SK-N-SH (cell line): ENCODE results near the gene NPHP1. TPM values are rescaled to one million over a fixed set of nuclear protein-coding genes. Genes with fewer than 3 reads are reported as not detected.

Experiments used
- CTCF ChIA-PET: fragments of 300-600, 350-600 bp; formaldehyde crosslinking; extraction: SDS; loops from one replicate; lab custom pipeline; 2021; lab: Yijun Ruan, JAX
- POLR2A ChIA-PET: fragments of 350-600 bp; sonication (Branson Sonifier 250); formaldehyde crosslinking; extraction: SDS; loops from one replicate; lab custom pipeline; 2020; ENCODE audit warnings: antibody characterized with exemption, inconsistent platforms; lab: Yijun Ruan, JAX
- DNase-seq: peaks from one replicate; pipeline ENCODE4 v3.0.0; 2012
- H2AFZ ChIP-seq: fragments of 200-600 bp; sonication (generic); 2 replicates; pipeline ENCODE4 v1.8.1; 2016; ENCODE audit warnings: antibody characterized with exemption, mild to moderate bottlenecking, low read depth
- H3F3A ChIP-seq: fragments of 200-600 bp; sonication (generic); replicated peaks from 2 replicates; pipeline ENCODE3; 2016; ENCODE audit warnings: antibody characterized with exemption, mild to moderate bottlenecking; ENCODE audit not compliant: insufficient read depth
- H3K27ac ChIP-seq, 2 experiments: fragments of 200-500 bp in 1 of 2; fragments of 200-600 bp in 1 of 2; sonication (Bioruptor generic) in 1 of 2; sonication (generic), shearing (Covaris generic) in 1 of 2; 2 replicates each; pipeline versions ENCODE4 v1.5.1 to v1.6.1; 2014 to 2016; ENCODE audit warnings: low read depth in 2 of 2, inconsistent platforms in 1 of 2, low read length in 1 of 2, mild to moderate bottlenecking in 1 of 2, mixed read lengths in 1 of 2
- H3K27me3 ChIP-seq: fragments of 200-600 bp; sonication (generic), shearing (Covaris generic); 2 replicates; pipeline ENCODE4 v1.6.1; 2016; ENCODE audit warnings: mixed run types; ENCODE audit not compliant: insufficient read depth
- H3K36me3 ChIP-seq, 2 experiments: fragments of 200-500 bp in 1 of 2; fragments of 200-600 bp in 1 of 2; sonication (Bioruptor generic) in 1 of 2; sonication (generic) in 1 of 2; replicated peaks in 1 of 2; 2 replicates each; pipeline versions ENCODE3 to v1.5.1; 2014 to 2016; ENCODE audit warnings: low read length in 1 of 2, mild to moderate bottlenecking in 1 of 2; ENCODE audit not compliant: insufficient read depth in 2 of 2, control insufficient read depth in 1 of 2
- H3K4me1 ChIP-seq, 2 experiments: fragments of 200-500 bp in 1 of 2; fragments of 200-600 bp in 1 of 2; sonication (Bioruptor generic) in 1 of 2; sonication (generic), shearing (Covaris generic) in 1 of 2; 2 replicates each; pipeline versions ENCODE4 v1.5.1 to v1.6.1; 2014 to 2016; ENCODE audit warnings: low read depth in 1 of 2, low read length in 1 of 2, mixed run types in 1 of 2; ENCODE audit not compliant: insufficient read depth in 2 of 2, control insufficient read depth in 1 of 2
- H3K4me2 ChIP-seq: fragments of 200-600 bp; sonication (generic), shearing (Covaris generic); 2 replicates; pipeline ENCODE4 v1.6.1; 2017; ENCODE audit warnings: mixed run types
- H3K4me3 ChIP-seq, 2 experiments: fragments of 200-500 bp in 1 of 2; fragments of 200-600 bp in 1 of 2; sonication (Bioruptor generic) in 1 of 2; sonication (generic), shearing (Covaris generic) in 1 of 2; 2 replicates each; pipeline versions ENCODE4 v1.5.1 to v1.8.1; 2014 to 2016; ENCODE audit warnings: low read depth in 2 of 2, inconsistent platforms in 1 of 2, low read length in 1 of 2, mild to moderate bottlenecking in 1 of 2, mixed read lengths in 1 of 2, moderate library complexity in 1 of 2
- H3K79me2 ChIP-seq: fragments of 200-600 bp; sonication (generic); 2 replicates; pipeline ENCODE4 v1.8.1; 2017; ENCODE audit warnings: mild to moderate bottlenecking; ENCODE audit not compliant: insufficient read depth
- H3K9ac ChIP-seq: fragments of 200-600 bp; sonication (generic); 2 replicates; pipeline ENCODE4 v1.6.1; 2017; ENCODE audit warnings: mixed run types
- H3K9me2 ChIP-seq: fragments of 200-600 bp; sonication (generic); 2 replicates; pipeline ENCODE4 v1.6.1; 2017; ENCODE audit warnings: mixed run types
- H3K9me3 ChIP-seq: fragments of 200-600 bp; sonication (generic); 2 replicates; pipeline ENCODE4 v1.6.1; 2017; ENCODE audit warnings: mixed run types, mild to moderate bottlenecking, moderate library complexity
- H4K20me1 ChIP-seq: fragments of 200-600 bp; sonication (generic); 2 replicates; pipeline ENCODE4 v1.6.1; 2017; ENCODE audit warnings: mild to moderate bottlenecking, mixed run types; ENCODE audit not compliant: insufficient read depth
- CHD2 ChIP-seq: fragments of 150-350 bp; IDR thresholded peaks from 2 replicates; pipeline ENCODE4 v1.6.1; 2018; ENCODE audit warnings: low read length; ENCODE audit not compliant: partially characterized antibody
- ELF1 ChIP-seq: IDR thresholded peaks from 2 replicates; pipeline ENCODE4 v1.4.0; 2012
- EZH2phosphoT487 ChIP-seq: fragments of 200-600 bp; sonication (generic); IDR thresholded peaks from 2 replicates; pipeline ENCODE4 v1.6.1; 2017; ENCODE audit warnings: low read depth, mixed run types, mild to moderate bottlenecking, antibody characterized with exemption, moderate library complexity, borderline replicate concordance
- FOSL2 ChIP-seq: IDR thresholded peaks from 2 replicates; pipeline ENCODE4 v1.4.0; 2012; ENCODE audit warnings: low read depth, mild to moderate bottlenecking, moderate library complexity, borderline replicate concordance
- FOXM1 ChIP-seq: IDR thresholded peaks from 2 replicates; pipeline ENCODE4 v1.4.0; 2012; ENCODE audit warnings: low read depth, mild to moderate bottlenecking
- GABPA ChIP-seq: IDR thresholded peaks from 2 replicates; pipeline ENCODE4 v1.4.0; 2012; ENCODE audit warnings: low read depth, mild to moderate bottlenecking
- MXI1 ChIP-seq: IDR thresholded peaks from 2 replicates; pipeline ENCODE4 v1.6.1; 2012; ENCODE audit warnings: mild to moderate bottlenecking, low read depth, low read length, improper control_type of control experiment
- RAD21 ChIP-seq: IDR thresholded peaks from 2 replicates; pipeline ENCODE4 v1.6.1; 2012; ENCODE audit warnings: mild to moderate bottlenecking, low read length
- RCOR1 ChIP-seq: fragments of 150-350 bp; IDR thresholded peaks from 2 replicates; pipeline ENCODE4 v1.6.1; 2017; ENCODE audit warnings: antibody characterized with exemption, low read length
- RXRA ChIP-seq: IDR thresholded peaks from 2 replicates; pipeline ENCODE4 v1.4.0; 2012; ENCODE audit warnings: low read depth, mild to moderate bottlenecking, borderline replicate concordance
- TAF1 ChIP-seq: IDR thresholded peaks from 2 replicates; pipeline ENCODE4 v1.6.1; 2012; ENCODE audit warnings: low read depth, mild to moderate bottlenecking, low read length, moderate library complexity, borderline replicate concordance
- USF1 ChIP-seq: IDR thresholded peaks from 2 replicates; pipeline ENCODE4 v1.4.0; 2012; ENCODE audit warnings: low read depth, borderline replicate concordance
- WGBS: methylation state at CpG from one replicate; pipeline ENCODE4 v1.1.6; 2017; ENCODE audit warnings: low lambda C conversion rate; 5-methylcytosine and 5-hydroxymethylcytosine counted together
- polyA plus RNA-seq, 3 experiments: library from polyadenylated mRNA; depleted of rRNA; stranded (reverse); fragments of >200 nt; gene quantifications; 2 replicates each; pipeline ENCODE4 v1.2.3, GENCODE V29; 2012
- TF ChIP-seq, protein P1 (sequence below): IDR thresholded peaks from 2 replicates; pipeline ENCODE4 v1.4.0; 2012; ENCODE audit warnings: low read depth, borderline replicate concordance
- TF ChIP-seq, protein P2 (sequence below): fragments of 200-600 bp; sonication (generic); IDR thresholded peaks from 2 replicates; pipeline ENCODE4 v1.6.1; 2017; ENCODE audit warnings: antibody characterized with exemption, mild to moderate bottlenecking, moderate library complexity
- TF ChIP-seq, protein P3 (sequence below): IDR thresholded peaks from 2 replicates; pipeline ENCODE4; 2012

NPHP1 gene
- polyA plus RNA-seq, 1 of the 3 experiments (the other 2 are of a cell fraction), result 5.0 TPM

DNA sequence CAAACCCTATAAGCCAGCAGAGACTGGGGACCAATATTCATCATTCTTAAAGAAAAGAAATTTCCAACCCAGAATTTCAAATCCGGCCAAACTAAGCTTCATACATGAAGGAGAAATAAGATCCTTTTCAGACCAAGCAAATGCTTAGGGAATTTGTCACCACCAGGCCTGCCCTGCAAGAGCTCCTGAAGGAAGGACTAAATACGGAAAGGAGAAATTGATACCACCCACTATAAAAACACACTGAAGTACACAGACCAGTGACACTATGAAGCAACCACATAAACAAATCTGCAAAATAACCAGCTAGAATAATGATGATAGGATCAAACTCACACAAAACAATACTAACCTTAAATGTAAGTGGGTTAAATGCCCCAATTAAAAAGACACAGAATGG is 22.4 kb downstream of the NPHP1 start:
- no peaks in the 10 kb centered on the region for H3K9me2 ChIP-seq
- H3K4me2 ChIP-seq, result no peak overlapping the region
- CTCF ChIA-PET, result no interaction called here
- H3K9ac ChIP-seq, result no peak overlapping the region
- no peaks in the 10 kb centered on the region for H4K20me1 ChIP-seq
- no peaks in the 10 kb centered on the region for H3K9me3 ChIP-seq
- no peaks in the 10 kb centered on the region for H3F3A ChIP-seq
- H3K4me3 ChIP-seq, result no peak overlapping the region
- POLR2A ChIA-PET, result no interaction called here
- DNase-seq, result no peak
- H2AFZ ChIP-seq, result no peak overlapping the region
- H3K27ac ChIP-seq, result no peak overlapping the region
- no peaks in the 10 kb centered on the region for H3K4me1 ChIP-seq
- TF ChIP-seq CHD2 (no peak), ELF1 (no peak), USF1 (no peak), TAF1 (no peak), EZH2phosphoT487 (no peak), FOXM1 (no peak), FOSL2 (no peak), RAD21 (no peak), RCOR1 (no peak), MXI1 (no peak), GABPA (no peak), RXRA (no peak)
- TF ChIP-seq, protein P1, sequence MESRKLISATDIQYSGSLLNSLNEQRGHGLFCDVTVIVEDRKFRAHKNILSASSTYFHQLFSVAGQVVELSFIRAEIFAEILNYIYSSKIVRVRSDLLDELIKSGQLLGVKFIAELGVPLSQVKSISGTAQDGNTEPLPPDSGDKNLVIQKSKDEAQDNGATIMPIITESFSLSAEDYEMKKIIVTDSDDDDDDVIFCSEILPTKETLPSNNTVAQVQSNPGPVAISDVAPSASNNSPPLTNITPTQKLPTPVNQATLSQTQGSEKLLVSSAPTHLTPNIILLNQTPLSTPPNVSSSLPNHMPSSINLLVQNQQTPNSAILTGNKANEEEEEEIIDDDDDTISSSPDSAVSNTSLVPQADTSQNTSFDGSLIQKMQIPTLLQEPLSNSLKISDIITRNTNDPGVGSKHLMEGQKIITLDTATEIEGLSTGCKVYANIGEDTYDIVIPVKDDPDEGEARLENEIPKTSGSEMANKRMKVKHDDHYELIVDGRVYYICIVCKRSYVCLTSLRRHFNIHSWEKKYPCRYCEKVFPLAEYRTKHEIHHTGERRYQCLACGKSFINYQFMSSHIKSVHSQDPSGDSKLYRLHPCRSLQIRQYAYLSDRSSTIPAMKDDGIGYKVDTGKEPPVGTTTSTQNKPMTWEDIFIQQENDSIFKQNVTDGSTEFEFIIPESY, result no peak
- TF ChIP-seq, protein P2, sequence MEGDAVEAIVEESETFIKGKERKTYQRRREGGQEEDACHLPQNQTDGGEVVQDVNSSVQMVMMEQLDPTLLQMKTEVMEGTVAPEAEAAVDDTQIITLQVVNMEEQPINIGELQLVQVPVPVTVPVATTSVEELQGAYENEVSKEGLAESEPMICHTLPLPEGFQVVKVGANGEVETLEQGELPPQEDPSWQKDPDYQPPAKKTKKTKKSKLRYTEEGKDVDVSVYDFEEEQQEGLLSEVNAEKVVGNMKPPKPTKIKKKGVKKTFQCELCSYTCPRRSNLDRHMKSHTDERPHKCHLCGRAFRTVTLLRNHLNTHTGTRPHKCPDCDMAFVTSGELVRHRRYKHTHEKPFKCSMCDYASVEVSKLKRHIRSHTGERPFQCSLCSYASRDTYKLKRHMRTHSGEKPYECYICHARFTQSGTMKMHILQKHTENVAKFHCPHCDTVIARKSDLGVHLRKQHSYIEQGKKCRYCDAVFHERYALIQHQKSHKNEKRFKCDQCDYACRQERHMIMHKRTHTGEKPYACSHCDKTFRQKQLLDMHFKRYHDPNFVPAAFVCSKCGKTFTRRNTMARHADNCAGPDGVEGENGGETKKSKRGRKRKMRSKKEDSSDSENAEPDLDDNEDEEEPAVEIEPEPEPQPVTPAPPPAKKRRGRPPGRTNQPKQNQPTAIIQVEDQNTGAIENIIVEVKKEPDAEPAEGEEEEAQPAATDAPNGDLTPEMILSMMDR, result no peak
- TF ChIP-seq, protein P3, sequence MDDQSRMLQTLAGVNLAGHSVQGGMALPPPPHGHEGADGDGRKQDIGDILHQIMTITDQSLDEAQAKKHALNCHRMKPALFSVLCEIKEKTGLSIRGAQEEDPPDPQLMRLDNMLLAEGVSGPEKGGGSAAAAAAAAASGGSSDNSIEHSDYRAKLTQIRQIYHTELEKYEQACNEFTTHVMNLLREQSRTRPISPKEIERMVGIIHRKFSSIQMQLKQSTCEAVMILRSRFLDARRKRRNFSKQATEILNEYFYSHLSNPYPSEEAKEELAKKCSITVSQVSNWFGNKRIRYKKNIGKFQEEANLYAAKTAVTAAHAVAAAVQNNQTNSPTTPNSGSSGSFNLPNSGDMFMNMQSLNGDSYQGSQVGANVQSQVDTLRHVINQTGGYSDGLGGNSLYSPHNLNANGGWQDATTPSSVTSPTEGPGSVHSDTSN, result no peak
- H3K27me3 ChIP-seq, result no peaks in the 10 kb centered on the region
- H3K79me2 ChIP-seq, result no peaks in the 10 kb centered on the region
- WGBS, result 70% methylated on average over 2 of the region's 2 CpGs
- no peaks in the 10 kb centered on the region for H3K36me3 ChIP-seq
